Measurements from ENCODE around the gene FAM163A.

- no peak for TF ChIP-seq HDGF (IDR thresholded peaks at IDR 0.05; ENCODE audit: borderline replicate concordance)
- TF ChIP-seq ELF4 (IDR thresholded peaks at IDR 0.05): no peak
- no peak for TF ChIP-seq FOXK2 (IDR thresholded peaks at IDR 0.05)
- no peak for TF ChIP-seq FOXA1 (IDR thresholded peaks at IDR 0.05)
Measured at GRCh38 chr1:179825798-179826460, 82.8 kb downstream of the FAM163A start.
